Measurements from ENCODE around the gene GBE1.

GBE1 gene

DNA sequence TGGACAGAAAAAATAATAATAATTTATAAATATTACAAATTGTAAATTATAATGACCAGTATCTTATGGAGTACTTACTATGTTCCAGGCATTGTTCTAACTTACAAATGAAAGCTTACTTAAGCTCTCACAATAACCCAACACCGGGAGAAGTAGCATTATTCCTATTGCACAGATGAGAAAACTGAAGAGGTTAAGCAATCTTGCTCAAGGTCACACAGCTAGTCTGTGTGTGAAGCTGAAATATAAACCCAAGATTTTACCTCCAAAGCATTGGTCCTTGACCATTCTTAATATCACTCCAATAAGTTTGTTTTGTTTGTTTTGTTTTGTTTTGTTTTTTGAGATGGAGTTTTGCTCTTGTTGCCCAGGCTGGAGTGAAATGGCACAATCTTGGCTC lies 43.1 kb downstream of the GBE1 start:
- DNase-seq (ENCODE audit: extremely low read depth, low read depth): no peak
- TF ChIP-seq, protein P1, sequence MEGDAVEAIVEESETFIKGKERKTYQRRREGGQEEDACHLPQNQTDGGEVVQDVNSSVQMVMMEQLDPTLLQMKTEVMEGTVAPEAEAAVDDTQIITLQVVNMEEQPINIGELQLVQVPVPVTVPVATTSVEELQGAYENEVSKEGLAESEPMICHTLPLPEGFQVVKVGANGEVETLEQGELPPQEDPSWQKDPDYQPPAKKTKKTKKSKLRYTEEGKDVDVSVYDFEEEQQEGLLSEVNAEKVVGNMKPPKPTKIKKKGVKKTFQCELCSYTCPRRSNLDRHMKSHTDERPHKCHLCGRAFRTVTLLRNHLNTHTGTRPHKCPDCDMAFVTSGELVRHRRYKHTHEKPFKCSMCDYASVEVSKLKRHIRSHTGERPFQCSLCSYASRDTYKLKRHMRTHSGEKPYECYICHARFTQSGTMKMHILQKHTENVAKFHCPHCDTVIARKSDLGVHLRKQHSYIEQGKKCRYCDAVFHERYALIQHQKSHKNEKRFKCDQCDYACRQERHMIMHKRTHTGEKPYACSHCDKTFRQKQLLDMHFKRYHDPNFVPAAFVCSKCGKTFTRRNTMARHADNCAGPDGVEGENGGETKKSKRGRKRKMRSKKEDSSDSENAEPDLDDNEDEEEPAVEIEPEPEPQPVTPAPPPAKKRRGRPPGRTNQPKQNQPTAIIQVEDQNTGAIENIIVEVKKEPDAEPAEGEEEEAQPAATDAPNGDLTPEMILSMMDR (IDR thresholded peaks at IDR 0.05; ENCODE audit: low read depth, low read length): no peak

- TF ChIP-seq, protein P1 (IDR thresholded peaks at IDR 0.05; ENCODE audit: low read depth, low read length): no peak
- DNase-seq (ENCODE audit: extremely low read depth, low read depth): peak; percentile 61
These were observed 44.5 kb downstream of the GBE1 start for GRCh38 chr3:81716870-81717509.

GRCh38 chr3:81713031-81713430 lies 48.4 kb downstream of the GBE1 start:
- TF ChIP-seq, protein P1 (IDR thresholded peaks at IDR 0.05; ENCODE audit: low read depth, low read length): no peak
- no peak for DNase-seq (ENCODE audit: extremely low read depth, low read depth)

DNA sequence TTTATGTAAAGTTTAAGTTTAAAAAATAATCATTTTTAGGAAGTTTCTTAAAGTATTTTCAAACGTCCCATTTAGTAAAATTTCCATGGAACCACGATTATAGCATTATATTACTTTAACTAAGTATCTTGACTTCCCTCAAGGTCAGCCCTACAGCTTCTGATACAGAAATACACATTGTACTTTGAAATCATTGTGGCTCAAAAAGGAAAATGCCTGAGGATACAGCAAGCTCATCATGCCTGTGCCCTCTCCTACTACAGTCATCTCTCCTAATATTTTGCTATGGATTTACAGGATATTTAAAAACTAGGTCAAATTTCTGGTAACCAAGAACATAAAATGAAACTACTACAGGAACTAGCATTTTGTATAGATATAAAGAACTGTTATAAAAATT lies 51.8 kb downstream of the GBE1 start:
- TF ChIP-seq, protein P1 (IDR thresholded peaks at IDR 0.05; ENCODE audit: low read depth, low read length): no peak
- no peak for DNase-seq (ENCODE audit: extremely low read depth, low read depth)

- DNase-seq (ENCODE audit: extremely low read depth, low read depth): no peak
- TF ChIP-seq, protein P1 (IDR thresholded peaks at IDR 0.05; ENCODE audit: low read depth, low read length): no peak
These were observed 53.4 kb downstream of the GBE1 start for GRCh38 chr3:81707996-81708395.

DNA sequence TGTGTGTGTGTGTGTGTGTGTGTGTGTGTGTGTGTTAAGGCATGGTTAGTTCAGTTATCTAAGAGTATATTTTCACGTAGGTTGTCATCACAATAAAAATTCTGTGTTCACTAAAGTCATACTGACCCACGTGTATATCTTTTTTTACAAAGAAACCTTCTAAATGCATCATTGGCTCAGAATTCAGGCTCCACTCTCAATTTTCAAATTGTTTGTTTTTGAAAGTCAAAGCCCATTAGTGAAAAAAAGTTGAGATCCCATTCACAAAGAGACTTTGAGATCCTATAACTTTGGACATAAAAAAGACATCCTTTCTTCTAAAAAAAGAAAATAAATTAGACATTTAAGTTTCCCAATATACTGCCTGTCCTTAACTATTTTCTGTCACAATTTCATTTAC lies 59.3 kb downstream of the GBE1 start:
- TF ChIP-seq, protein P1 (IDR thresholded peaks at IDR 0.05; ENCODE audit: low read depth, low read length): no peak
- DNase-seq (ENCODE audit: extremely low read depth, low read depth): no peak

DNA sequence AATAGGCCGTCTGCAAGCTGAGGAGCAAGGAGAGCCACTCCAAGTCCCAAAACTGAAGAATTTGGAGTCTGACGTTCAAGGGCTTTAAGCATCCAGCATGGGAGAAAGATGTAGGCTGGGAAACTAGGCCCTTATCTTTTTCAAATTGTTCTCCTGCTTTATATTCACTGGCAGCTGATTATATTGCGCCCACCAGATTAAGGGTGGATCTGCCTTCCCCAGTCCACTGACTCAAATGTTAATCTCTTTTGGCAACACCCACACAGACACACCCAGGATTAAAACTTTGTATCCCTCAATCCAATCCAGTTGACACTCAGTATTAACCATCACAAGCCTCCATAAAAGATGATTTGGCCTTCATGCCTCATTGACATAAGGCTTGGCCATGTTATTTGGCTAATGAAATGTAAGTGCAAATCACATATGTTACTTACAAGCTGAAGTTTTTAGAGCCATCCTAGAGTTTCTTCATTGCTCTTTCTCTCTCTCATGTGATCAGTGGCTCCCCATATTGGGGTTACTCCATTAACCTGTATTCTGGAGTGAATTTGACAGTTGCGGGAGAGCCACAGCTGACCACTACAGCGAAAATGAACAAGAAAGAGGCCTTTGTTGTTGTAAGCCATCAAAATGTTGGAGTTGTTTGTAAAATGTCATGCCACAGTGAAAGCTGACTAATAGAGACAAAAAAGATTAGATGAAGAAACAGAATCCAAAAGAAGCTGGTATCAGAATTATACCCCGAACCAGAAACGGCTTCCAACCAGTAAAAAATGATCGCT lies 61.7 kb downstream of the GBE1 start:
- DNase-seq (ENCODE audit: extremely low read depth, low read depth): no peak
- TF ChIP-seq, protein P1 (IDR thresholded peaks at IDR 0.05; ENCODE audit: low read depth, low read length): no peak
